A549 (cell line): Measurements from ENCODE around the gene MYO15A. TPM values are rescaled to one million over a fixed set of nuclear protein-coding genes. Genes with fewer than 3 reads are reported as not detected.

Source experiments
- ATAC-seq, 2 experiments: fragments of 200-7000 bp in 1 of 2; fragments of >200 bp in 1 of 2; cut with Nextera tagmentation in 1 of 2; cut with Tn5 transposase in 1 of 2; 3 replicates each; pipeline versions ENCODE4 v1.8.0 to v1.9.1; 2018 to 2020; ENCODE audit warnings: mild to moderate bottlenecking in 1 of 2, moderate library complexity in 1 of 2
- CTCF ChIA-PET: fragments of 300-600 bp; sonication (Branson Sonifier 250); formaldehyde crosslinking; extraction: SDS; loops from one replicate; lab custom pipeline; 2021; ENCODE audit warnings: antibody characterized with exemption, inconsistent platforms; lab: Yijun Ruan, JAX
- POLR2A ChIA-PET: fragments of 350-600 bp; formaldehyde crosslinking; extraction: SDS; loops from one replicate; lab custom pipeline; 2021; ENCODE audit warnings: antibody characterized with exemption, inconsistent platforms; lab: Yijun Ruan, JAX
- DNase-seq, 2 experiments: peaks; one replicate each; pipeline versions ENCODE4 v3.0.0 to v3.0.0-alpha.2; 2011 to 2016; ENCODE audit warnings: low read depth in 1 of 2, low spot score in 1 of 2
- FAIRE-seq: peaks from 2 replicates; lab custom pipeline; 2011; peaks lifted over from hg19 to GRCh38; lab: Jason Lieb, UNC
- H3K27ac ChIP-seq, 2 experiments: fragments of >200 bp; sonication (Bioruptor Twin); formaldehyde crosslinking; 3 replicates each; pipeline ENCODE4 v1.5.1; 2016 to 2017
- H3K4me1 ChIP-seq: fragments of >200 bp; sonication (Bioruptor Twin); formaldehyde crosslinking; 3 replicates; pipeline ENCODE4 v1.6.1; 2016
- H3K4me2 ChIP-seq: fragments of >200 bp; sonication (Bioruptor Twin); formaldehyde crosslinking; 3 replicates; pipeline ENCODE4 v1.6.1; 2016
- H3K4me3 ChIP-seq: fragments of >200 bp; sonication (Bioruptor Twin); formaldehyde crosslinking; 3 replicates; pipeline ENCODE4 v1.5.1; 2016
- H3K9me3 ChIP-seq: fragments of >200 bp; sonication (Bioruptor Twin); formaldehyde crosslinking; 3 replicates; pipeline ENCODE4 v1.6.1; 2016
- BCL3 ChIP-seq: fragments of >200 bp; sonication (Bioruptor Twin); formaldehyde crosslinking; IDR thresholded peaks from 3 replicates; pipeline ENCODE4 v1.6.1; 2016
- BHLHE40 ChIP-seq: IDR thresholded peaks from 2 replicates; pipeline ENCODE4 v1.6.1; 2012; ENCODE audit warnings: low read depth, low read length, inconsistent platforms
- CBX8 ChIP-seq: fragments of 200-600 bp; sonication (generic); IDR thresholded peaks from 2 replicates; pipeline ENCODE4 v1.6.1; 2016
- CEBPB ChIP-seq, 2 experiments: fragments of >200 bp in 1 of 2; sonication (Bioruptor Twin) in 1 of 2; formaldehyde crosslinking in 1 of 2; IDR thresholded peaks; 2 replicates each; pipeline ENCODE4 v1.6.1; 2012 to 2016
- CHD2 ChIP-seq: fragments of 150-350 bp; IDR thresholded peaks from 2 replicates; pipeline ENCODE4 v1.6.1; 2014; ENCODE audit warnings: low read length; ENCODE audit not compliant: partially characterized antibody
- EHMT2 ChIP-seq: fragments of 200-600 bp; sonication (generic); IDR thresholded peaks from 2 replicates; pipeline ENCODE4 v1.6.1; 2016; ENCODE audit warnings: antibody characterized with exemption, low read depth, mild to moderate bottlenecking, moderate library complexity
- ELK1 ChIP-seq: fragments of 150-350 bp; IDR thresholded peaks from 2 replicates; pipeline ENCODE4 v1.6.1; 2014; ENCODE audit warnings: low read depth, mild to moderate bottlenecking, low read length
- FOSB ChIP-seq: fragments of 250-450 bp; sonication (Bioruptor Pico); IDR thresholded peaks from 2 replicates; pipeline ENCODE4 v1.5.0; 2020; ENCODE audit warnings: mild to moderate bottlenecking, moderate library complexity
- FOSL2 ChIP-seq, 2 experiments: fragments of 450-650 bp in 1 of 2; fragments of >200 bp in 1 of 2; sonication (Bioruptor Twin) in 1 of 2; formaldehyde crosslinking; IDR thresholded peaks; 2 replicates each; pipeline versions ENCODE4 v1.5.0 to v1.6.1; 2016 to 2020; ENCODE audit warnings: mild to moderate bottlenecking in 1 of 2, moderate library complexity in 1 of 2
- GATA3 ChIP-seq: IDR thresholded peaks from 2 replicates; pipeline ENCODE4 v1.6.1; 2012; ENCODE audit warnings: borderline replicate concordance
- HDAC2 ChIP-seq: fragments of 200-600 bp; sonication (generic); IDR thresholded peaks from 2 replicates; pipeline ENCODE4 v1.6.1; 2016
- HOXB13 ChIP-seq: fragments of 250-450 bp; sonication (Bioruptor Pico); IDR thresholded peaks from 2 replicates; pipeline ENCODE4 v1.5.0; 2020; ENCODE audit warnings: low read depth, mild to moderate bottlenecking, moderate library complexity
- HOXB5 ChIP-seq: fragments of 250-450 bp; sonication (Bioruptor Pico); IDR thresholded peaks from 2 replicates; pipeline ENCODE4 v1.5.0; 2020; ENCODE audit warnings: mild to moderate bottlenecking, moderate library complexity
- JUN ChIP-seq, 2 experiments: fragments of >200 bp; sonication (Bioruptor Twin); formaldehyde crosslinking; IDR thresholded peaks; 2 replicates in 1 of 2; 3 replicates in 1 of 2; pipeline ENCODE4 v1.6.1; 2016 to 2017
- NFE2L2 ChIP-seq: fragments of 150-350 bp; conservative IDR thresholded peaks from 2 replicates; pipeline ENCODE4 v1.6.1; 2014; ENCODE audit warnings: low read length
- NPAS2 ChIP-seq: fragments of 250-450 bp; sonication (Bioruptor Pico); IDR thresholded peaks from 2 replicates; pipeline ENCODE4 v1.8.0; 2022; ENCODE audit warnings: mild to moderate bottlenecking, moderate library complexity, borderline replicate concordance
- PHF8 ChIP-seq: fragments of 200-600 bp; sonication (generic); IDR thresholded peaks from 2 replicates; pipeline ENCODE4 v1.6.1; 2016; ENCODE audit warnings: low read depth, mild to moderate bottlenecking, antibody characterized with exemption, moderate library complexity, borderline replicate concordance
- POLR2A ChIP-seq: IDR thresholded peaks from 2 replicates; pipeline ENCODE4 v1.6.1; 2012; ENCODE audit warnings: mild to moderate bottlenecking, low read length
- RARB ChIP-seq: fragments of 250-450 bp; sonication (Bioruptor Pico); IDR thresholded peaks from 2 replicates; pipeline ENCODE4 v1.8.0; 2021; ENCODE audit warnings: mild to moderate bottlenecking, moderate library complexity
- SMC3 ChIP-seq: fragments of >200 bp; sonication (Bioruptor Twin); formaldehyde crosslinking; IDR thresholded peaks from 3 replicates; pipeline ENCODE4 v1.6.1; 2018; ENCODE audit warnings: inconsistent platforms
- TFCP2L1 ChIP-seq: fragments of 250-450 bp; sonication (Bioruptor Pico); IDR thresholded peaks from 2 replicates; pipeline ENCODE4 v1.5.0; 2021; ENCODE audit warnings: mild to moderate bottlenecking
- TP53 ChIP-seq: fragments of 250-450 bp; sonication (Bioruptor Pico); IDR thresholded peaks from 2 replicates; pipeline ENCODE4 v1.5.0; 2021; ENCODE audit warnings: mild to moderate bottlenecking, moderate library complexity
- WGBS: methylation state at CpG from one replicate; pipeline ENCODE4 v1.1.6; 2017; ENCODE audit errors: missing lambda C conversion rate; 5-methylcytosine and 5-hydroxymethylcytosine counted together
- polyA plus RNA-seq, 4 experiments: library from polyadenylated mRNA; depleted of rRNA in 3 of 4; stranded (reverse); fragments of >200 nt; fragmentation: RNase III in 1 of 4; extraction: RNeasy Plus Mini Kit Qiagen cat#74134 plus additional on column Dnase treatment in 1 of 4; gene quantifications; 2 replicates in 3 of 4; 3 replicates in 1 of 4; pipeline ENCODE4 v1.2.3, GENCODE V29; 2011 to 2017
- TF ChIP-seq, protein P1 (sequence below): IDR thresholded peaks from 2 replicates; pipeline ENCODE4 v1.6.1; 2012; ENCODE audit warnings: low read depth, borderline replicate concordance
- TF ChIP-seq, protein P2 (sequence below): IDR thresholded peaks from 2 replicates; pipeline ENCODE4 v1.6.1; 2012

MYO15A gene
- polyA plus RNA-seq, 2 of the 4 experiments (the other 2 are of a cell fraction): 0.22 to 0.26 TPM

DNA sequence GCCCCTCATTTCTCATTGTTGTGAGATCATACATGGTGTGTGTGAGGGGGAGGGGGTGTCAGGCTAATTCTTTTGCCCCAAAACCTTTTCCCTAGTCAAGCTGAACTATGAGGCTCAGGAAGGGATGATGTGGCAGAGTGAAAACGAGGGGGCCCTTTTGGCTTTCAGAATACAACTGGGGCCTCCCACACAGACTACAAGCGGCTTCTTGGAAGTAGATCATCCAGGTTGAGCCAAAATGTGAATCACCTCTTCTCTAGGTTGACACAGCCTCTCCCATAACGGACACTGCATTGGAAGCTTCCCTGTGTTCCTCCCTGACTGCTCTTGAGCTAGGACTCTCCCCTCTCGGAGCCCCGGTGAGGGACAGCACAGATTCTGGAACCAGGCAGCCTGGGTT lies 72.8 kb downstream of the MYO15A start:
- CTCF ChIA-PET: interaction anchor here (0.6 to 5.8 kb wide), 5 partner anchors 10 to 41 kb away, joined by 3 to 40 read pairs (median 8); no protein-coding TSS in a partner anchor
- H3K4me3 ChIP-seq: no peak overlapping the region
- no peak for DNase-seq
- WGBS: 85% methylated on average over 5 of the region's 5 CpGs
- no peaks in the 10 kb centered on the region for H3K9me3 ChIP-seq
- H3K4me2 ChIP-seq: no peak overlapping the region
- POLR2A ChIA-PET: interaction anchor here (2.7 kb wide), 1 partner anchor 11 kb away, joined by 10 read pairs; no protein-coding TSS in a partner anchor
- peaks cover 22% of the 10 kb centered on the region for H3K4me1 ChIP-seq
- no peak for FAIRE-seq
- no peak for ATAC-seq
- H3K27ac ChIP-seq: peak overlapping the region in 1 of 2 experiments; percentile 96; a peak in 2 of 6 replicates
- TF ChIP-seq GATA3: no peak

DNA sequence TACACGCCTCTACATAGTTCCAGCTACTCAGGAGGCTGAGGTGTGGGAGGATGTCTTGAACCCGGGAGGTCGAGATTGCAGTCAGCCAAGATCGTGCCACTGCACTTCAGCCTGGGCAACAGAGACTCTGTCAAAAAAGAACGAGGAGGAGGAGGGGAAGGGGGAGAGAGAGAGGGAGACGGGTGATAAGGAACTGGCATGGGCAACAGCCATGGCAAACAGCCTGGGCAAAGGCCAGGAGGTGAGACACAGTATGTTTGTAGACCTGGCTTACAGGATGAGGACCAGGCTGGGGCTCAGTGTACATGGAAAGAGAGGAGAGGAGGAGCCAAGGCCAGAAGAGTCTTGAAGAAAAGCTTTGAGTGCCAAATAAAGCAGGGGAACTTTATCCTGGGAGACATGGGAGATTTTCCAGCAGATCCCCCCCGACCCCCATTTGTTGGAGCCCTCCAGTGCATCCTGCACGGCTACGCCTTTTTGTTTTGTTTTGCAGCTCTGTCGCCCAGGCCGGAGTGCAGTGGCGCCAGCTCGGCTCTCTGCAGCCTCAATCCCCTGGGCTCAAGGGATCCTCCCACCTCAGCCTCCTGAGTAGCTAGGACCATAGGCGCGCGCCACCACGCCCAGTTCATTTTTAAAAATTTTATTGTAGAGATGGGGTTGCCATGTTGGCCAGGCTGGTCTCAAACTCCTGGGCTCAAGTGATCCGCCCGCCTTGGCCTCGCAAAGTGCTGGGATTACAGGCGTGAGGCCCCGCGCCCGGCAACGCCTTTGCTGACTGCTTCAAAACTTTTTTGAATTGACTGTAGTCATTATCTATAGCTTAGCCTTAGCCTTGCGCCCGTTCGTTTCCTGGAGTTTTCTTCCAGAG lies 73.8 kb downstream of the MYO15A start:
- ATAC-seq: peak in 1 of 2 experiments; percentile 16; a peak in 3 of 6 replicates
- peak overlapping the region; percentile 85 for H3K4me2 ChIP-seq
- peaks cover 32% of the 10 kb centered on the region for H3K4me1 ChIP-seq
- 28% methylated on average over 28 of the region's 28 CpGs for WGBS
- H3K9me3 ChIP-seq: no peaks in the 10 kb centered on the region
- no peak for TF ChIP-seq CEBPB (IDR thresholded peaks at IDR 0.05)
- TF ChIP-seq HDAC2: no peak
- TF ChIP-seq NFE2L2: no peak
- no peak for TF ChIP-seq NPAS2 (CRISPR knock-in tag)
- no peak for TF ChIP-seq FOSL2 (IDR thresholded peaks at IDR 0.05)
- no peak for TF ChIP-seq FOSL2 (CRISPR knock-in tag; IDR thresholded peaks at IDR 0.05)
- no peak for TF ChIP-seq ELK1
- no peak for TF ChIP-seq BCL3
- no peak for TF ChIP-seq TP53 (CRISPR knock-in tag)
- TF ChIP-seq PHF8: peak; percentile 78
- no peak for TF ChIP-seq BHLHE40
- TF ChIP-seq, protein P1, sequence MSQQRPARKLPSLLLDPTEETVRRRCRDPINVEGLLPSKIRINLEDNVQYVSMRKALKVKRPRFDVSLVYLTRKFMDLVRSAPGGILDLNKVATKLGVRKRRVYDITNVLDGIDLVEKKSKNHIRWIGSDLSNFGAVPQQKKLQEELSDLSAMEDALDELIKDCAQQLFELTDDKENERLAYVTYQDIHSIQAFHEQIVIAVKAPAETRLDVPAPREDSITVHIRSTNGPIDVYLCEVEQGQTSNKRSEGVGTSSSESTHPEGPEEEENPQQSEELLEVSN: peak; percentile 82
- no peak for TF ChIP-seq CHD2
- 0 out of 2 replicates have a peak, but pooled peaks have one; percentile 59 for TF ChIP-seq HOXB13 (CRISPR knock-in tag)
- no peak for FAIRE-seq
- H3K4me3 ChIP-seq: peak overlapping the region; percentile 73
- H3K27ac ChIP-seq: peak overlapping the region; percentile 93 to 96
- ChIA-PET POLR2A (interaction anchor here (0.6 to 2.7 kb wide), 13 partner anchors 11 to 1379 kb away, joined by 3 to 22 read pairs (median 5); partner anchors contain the start of genes DRG2 and TOP3A), CTCF (interaction anchor here (1.1 to 5.8 kb wide), 12 partner anchors 9 to 42 kb away, joined by 3 to 40 read pairs (median 8); no protein-coding TSS in a partner anchor)
- no peak for DNase-seq

DNA sequence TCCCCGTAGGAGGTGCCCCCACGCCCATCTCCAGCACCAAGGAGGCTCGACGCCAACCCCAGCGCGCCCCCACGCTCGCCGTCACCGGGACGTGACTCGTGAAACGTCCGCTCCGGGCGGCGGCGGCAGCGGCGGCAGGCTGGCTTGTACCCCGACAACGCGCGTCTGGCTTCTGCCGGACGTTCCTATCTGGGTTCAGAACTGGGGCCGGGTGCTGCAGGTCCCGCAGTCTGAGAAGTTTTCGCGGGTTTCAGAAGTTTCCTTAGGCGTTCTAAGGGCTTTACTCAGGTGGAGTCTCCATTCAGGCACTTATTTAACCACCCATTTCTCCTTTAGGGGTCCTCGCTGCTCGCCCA lies 74.4 kb downstream of the MYO15A start:
- POLR2A ChIA-PET: interaction anchor here (0.6 to 2.7 kb wide), 20 partner anchors 10 to 1378 kb away, joined by 3 to 22 read pairs (median 4); partner anchors contain the start of genes DRG2 and TOP3A
- no peak for TF ChIP-seq TFCP2L1 (CRISPR knock-in tag)
- no peak; the same call in 2 of the 3 replicates for TF ChIP-seq SMC3
- TF ChIP-seq FOSB: no peak
- TF ChIP-seq HOXB13 (CRISPR knock-in tag): peak; percentile 8; the same call in 1 of the 2 replicates
- no peak for TF ChIP-seq EHMT2
- TF ChIP-seq, protein P2, sequence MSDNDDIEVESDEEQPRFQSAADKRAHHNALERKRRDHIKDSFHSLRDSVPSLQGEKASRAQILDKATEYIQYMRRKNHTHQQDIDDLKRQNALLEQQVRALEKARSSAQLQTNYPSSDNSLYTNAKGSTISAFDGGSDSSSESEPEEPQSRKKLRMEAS: peak; percentile 83
- TF ChIP-seq FOSL2 (IDR thresholded peaks at IDR 0.05): no peak
- 0 out of 2 replicates have a peak, but pooled peaks have one; percentile 5 for TF ChIP-seq FOSL2 (CRISPR knock-in tag; IDR thresholded peaks at IDR 0.05)
- TF ChIP-seq GATA3: peak; percentile 20; the same call in 1 of the 2 replicates
- TF ChIP-seq JUN (IDR thresholded peaks at IDR 0.05): peak; percentile 85 to 92
- no peak for TF ChIP-seq CBX8
- TF ChIP-seq POLR2A: peak; percentile 81
- TF ChIP-seq RARB (CRISPR knock-in tag): 0 out of 2 replicates have a peak, but pooled peaks have one; percentile 34
- TF ChIP-seq PHF8: 0 out of 2 replicates have a peak, but pooled peaks have one; percentile 53
- TF ChIP-seq HOXB5: 0 out of 2 replicates have a peak, but pooled peaks have one; percentile 12
- H3K4me3 ChIP-seq: peak overlapping the region; percentile 73

More for the DNA sequence above, 74.4 kb downstream of the MYO15A start:
- Histone ChIP-seq H3K9me3 (no peaks in the 10 kb centered on the region), H3K4me2 (peak overlapping the region; percentile 85), H3K27ac (peak overlapping the region; percentile 93 to 96), H3K4me1 (peaks cover 38% of the 10 kb centered on the region)
- peak; percentile 73 to 75 for ATAC-seq
- CTCF ChIA-PET: interaction anchor here (1.1 to 5.8 kb wide), 13 partner anchors 9 to 42 kb away, joined by 3 to 40 read pairs (median 8); no protein-coding TSS in a partner anchor
- DNase-seq: peak in 1 of 2 experiments; percentile 87
- 2% methylated on average over 14 of the region's 33 CpGs for WGBS
- FAIRE-seq: no peak
